Body of pancreas (tissue), 4 donors: ENCODE data around the gene MAMSTR.

Experiments used
- CTCF ChIP-seq, 7 experiments: fragments of 450-650 bp in 4 of 7; fragments of 200-600 bp in 3 of 7; sonication (generic) in 3 of 7; IDR thresholded peaks; one replicate each; pipeline ENCODE4 v1.5.1; 2016 to 2019; ENCODE audit warnings: antibody characterized with exemption in 7 of 7
- POLR2A ChIP-seq, 3 donors: fragments of 450-650 bp; IDR thresholded peaks; one replicate each; pipeline ENCODE4 v1.6.1; 2016; ENCODE audit warnings: antibody characterized with exemption in 3 of 3, mild to moderate bottlenecking in 2 of 3

DNA sequence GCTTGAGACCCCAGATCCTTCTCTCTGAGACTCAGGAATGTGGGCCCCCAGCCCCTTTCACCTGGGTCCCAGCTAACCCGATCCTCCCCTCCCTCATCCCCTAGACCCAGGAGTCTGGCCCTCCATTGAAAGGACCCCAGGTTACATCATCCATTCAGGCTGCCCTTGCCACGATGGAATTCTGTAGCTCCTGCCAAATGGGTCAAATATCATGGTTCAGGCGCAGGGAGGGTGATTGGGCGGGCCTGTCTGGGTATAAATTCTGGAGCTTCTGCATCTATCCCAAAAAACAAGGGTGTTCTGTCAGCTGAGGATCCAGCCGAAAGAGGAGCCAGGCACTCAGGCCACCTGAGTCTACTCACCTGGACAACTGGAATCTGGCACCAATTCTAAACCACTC lies 36.3 kb upstream of the MAMSTR start:
- TF ChIP-seq CTCF (IDR thresholded peaks at IDR 0.05) (no peak), POLR2A (IDR thresholded peaks at IDR 0.05) (no peak)
